Fibroblast of villous mesenchyme (primary cell): ENCODE results near the gene DDI2. TPM values are rescaled to one million over a fixed set of nuclear protein-coding genes. Genes with fewer than 3 reads are reported as not detected.

Experiments
- DNase-seq: peaks from one replicate; pipeline ENCODE4 v3.0.0-alpha.2; 2010; ENCODE audit warnings: low read depth
- H3K4me3 ChIP-seq: 2 replicates; pipeline ENCODE4 v1.5.1; 2011; ENCODE audit warnings: low read depth, mild to moderate bottlenecking, low read length
- CTCF ChIP-seq: IDR thresholded peaks from 2 replicates; pipeline ENCODE4 v1.5.1; 2012; ENCODE audit warnings: low read depth, mild to moderate bottlenecking, low read length; ENCODE audit not compliant: insufficient read depth
- total RNA-seq: library from RNA; depleted of rRNA; stranded (reverse); fragments of >200 nt; gene quantifications from 2 replicates; pipeline ENCODE4 v1.2.3, GENCODE V29; 2012

The DDI2 gene
- total RNA-seq, 1 donor: 15.5 TPM

GRCh38 chr1:15575549-15576150 is 41.6 kb upstream of the DDI2 start:
- no peak for DNase-seq
- TF ChIP-seq CTCF: no peak
- H3K4me3 ChIP-seq: no peak overlapping the region

GRCh38 chr1:15577691-15578090 is 39.6 kb upstream of the DDI2 start:
- TF ChIP-seq CTCF: no peak
- DNase-seq: no peak

GRCh38 chr1:15578921-15579682 is 38.2 kb upstream of the DDI2 start:
- no peak overlapping the region for H3K4me3 ChIP-seq
- no peak for TF ChIP-seq CTCF
- no peak for DNase-seq

More at GRCh38 chr1:15577691-15578090, 39.6 kb upstream of the DDI2 start:
- H3K4me3 ChIP-seq: no peak overlapping the region

GRCh38 chr1:15579683-15580047 is 37.6 kb upstream of the DDI2 start:
- DNase-seq: no peak
- H3K4me3 ChIP-seq: no peak overlapping the region
- TF ChIP-seq CTCF: no peak

- TF ChIP-seq CTCF: no peak
- H3K4me3 ChIP-seq: no peak overlapping the region
- no peak for DNase-seq
These were observed 34.1 kb upstream of the DDI2 start for GRCh38 chr1:15583016-15583706.

- H3K4me3 ChIP-seq: peak within 1 kb of the TSS; percentile 55
- DNase-seq: no peak
These were observed 32.5 kb upstream of the DDI2 start, which contains the start of gene AGMAT for GRCh38 chr1:15584489-15585363. Gene AGMAT (minus strand): TSS chr1:15585051. CDS start chr1:15584967, 84 bp downstream.

More at GRCh38 chr1:15584489-15585363, 32.5 kb upstream of the DDI2 start, which contains the start of gene AGMAT:
- TF ChIP-seq CTCF: peak; percentile 43
